PFSK-1 (cell line): ENCODE measurements around the gene UMOD.

Experiments
- FOXP2 ChIP-seq: optimal IDR thresholded peaks from 2 replicates; pipeline ENCODE3; 2011; ENCODE audit warnings: borderline replicate concordance, control low read depth, inconsistent platforms; ENCODE audit not compliant: insufficient read depth; ENCODE audit errors: extremely low read length, extremely low read depth
- POLR2AphosphoS5 ChIP-seq: IDR thresholded peaks from 2 replicates; pipeline ENCODE4 v1.6.1; 2012; ENCODE audit warnings: low read depth, mild to moderate bottlenecking, control low read depth, low read length, moderate library complexity
- REST ChIP-seq, 2 experiments: IDR thresholded peaks; 2 replicates each; pipeline versions ENCODE4 v1.6.1 to v1.8.0; 2011 to 2012; ENCODE audit warnings: low read depth in 2 of 2, low read length in 2 of 2, control low read depth in 1 of 2, inconsistent platforms in 1 of 2, mild to moderate bottlenecking in 1 of 2, moderate library complexity in 1 of 2; ENCODE audit not compliant: insufficient read depth in 1 of 2
- SIN3A ChIP-seq: IDR thresholded peaks from 2 replicates; pipeline ENCODE4 v1.6.1; 2012; ENCODE audit warnings: mild to moderate bottlenecking, low read length, moderate library complexity, borderline replicate concordance; ENCODE audit not compliant: insufficient read depth
- TAF1 ChIP-seq: IDR thresholded peaks from 2 replicates; pipeline ENCODE4 v1.6.1; 2012; ENCODE audit warnings: low read length, control low read depth, borderline replicate concordance; ENCODE audit not compliant: insufficient read depth

- no peak for TF ChIP-seq POLR2AphosphoS5
- TF ChIP-seq REST (IDR thresholded peaks at IDR 0.05; ENCODE audit: insufficient read depth in 1 of 2, low read depth in 2 of 2, low read length in 2 of 2) = no peak
- TF ChIP-seq TAF1 = no peak
- no peak for TF ChIP-seq SIN3A
- TF ChIP-seq FOXP2 = no peak
Measured at GRCh38 chr16:20388854-20389253, 36.3 kb upstream of the UMOD start.
